MM.1S (cell line): ENCODE data around the gene CADPS.

Experiments used
- DNase-seq: peaks from one replicate; pipeline ENCODE4 v3.0.0-alpha.2; 2015
- H2AFZ ChIP-seq: fragments of 300-600 bp; sonication (generic); 2 replicates; pipeline ENCODE4 v1.6.0; 2016; ENCODE audit warnings: antibody characterized with exemption, low read length
- H3F3A ChIP-seq: fragments of 300-600 bp; sonication (generic); 2 replicates; pipeline ENCODE4 v1.6.1; 2016; ENCODE audit warnings: mild to moderate bottlenecking, antibody characterized with exemption, low read length, moderate library complexity, mixed read lengths; ENCODE audit not compliant: insufficient read depth
- H3K27ac ChIP-seq: fragments of 300-600 bp; sonication (generic); 2 replicates; pipeline ENCODE4 v1.5.1; 2016; ENCODE audit warnings: mild to moderate bottlenecking, low read length
- H3K27me3 ChIP-seq: fragments of 300-600 bp; sonication (generic); replicated peaks from 2 replicates; pipeline ENCODE4 v1.6.0; 2016; ENCODE audit warnings: low read length; ENCODE audit not compliant: insufficient read depth
- H3K36me3 ChIP-seq: fragments of 300-600 bp; sonication (generic); replicated peaks from 2 replicates; pipeline ENCODE4 v1.6.1; 2016; ENCODE audit warnings: mild to moderate bottlenecking, low read length, mixed read lengths; ENCODE audit not compliant: insufficient read depth
- H3K4me1 ChIP-seq: fragments of 300-600 bp; sonication (generic); 2 replicates; pipeline ENCODE4 v1.6.1; 2016; ENCODE audit warnings: low read length, mixed read lengths
- H3K4me2 ChIP-seq: fragments of 300-600 bp; sonication (generic); 2 replicates; pipeline ENCODE4 v1.6.0; 2016; ENCODE audit warnings: low read depth, low read length
- H3K4me3 ChIP-seq: fragments of 300-600 bp; sonication (generic); 2 replicates; pipeline ENCODE4 v1.5.1; 2016; ENCODE audit warnings: low read length, mixed read lengths
- H3K79me2 ChIP-seq: fragments of 300-600 bp; sonication (generic); 2 replicates; pipeline ENCODE4 v1.6.1; 2016; ENCODE audit warnings: mixed run types, low read length, mixed read lengths
- H3K9ac ChIP-seq: fragments of 300-600 bp; sonication (generic); 2 replicates; pipeline ENCODE4 v1.6.1; 2016; ENCODE audit warnings: low read length, mixed read lengths
- H3K9me2 ChIP-seq: fragments of 300-600 bp; sonication (generic); replicated peaks from 2 replicates; pipeline ENCODE4 v1.6.1; 2016; ENCODE audit warnings: mild to moderate bottlenecking, low read length, mixed read lengths; ENCODE audit not compliant: insufficient read depth
- H3K9me3 ChIP-seq: fragments of 300-600 bp; sonication (generic); replicated peaks from 2 replicates; pipeline ENCODE4 v1.6.1; 2016; ENCODE audit warnings: mild to moderate bottlenecking, low read length, mixed read lengths; ENCODE audit not compliant: insufficient read depth
- H4K20me1 ChIP-seq: fragments of 300-600 bp; sonication (generic); 2 replicates; pipeline ENCODE4 v1.6.1; 2016; ENCODE audit warnings: mild to moderate bottlenecking, low read length, moderate library complexity, mixed read lengths; ENCODE audit not compliant: insufficient read depth
- EZH2 ChIP-seq: fragments of 300-600 bp; sonication (generic); optimal IDR thresholded peaks from 2 replicates; pipeline ENCODE3; 2017; ENCODE audit warnings: low read depth, mild to moderate bottlenecking, antibody characterized with exemption, low read length, mixed read lengths
- EZH2phosphoT487 ChIP-seq: fragments of 300-600 bp; sonication (generic); IDR thresholded peaks from 2 replicates; pipeline ENCODE4 v1.6.1; 2018; ENCODE audit warnings: antibody characterized with exemption, low read length
- TF ChIP-seq, protein P1 (sequence below): fragments of 300-600 bp; sonication (generic); IDR thresholded peaks from 2 replicates; pipeline ENCODE4 v1.5.1; 2016; ENCODE audit warnings: antibody characterized with exemption, low read length, mixed read lengths

Gene CADPS

DNA sequence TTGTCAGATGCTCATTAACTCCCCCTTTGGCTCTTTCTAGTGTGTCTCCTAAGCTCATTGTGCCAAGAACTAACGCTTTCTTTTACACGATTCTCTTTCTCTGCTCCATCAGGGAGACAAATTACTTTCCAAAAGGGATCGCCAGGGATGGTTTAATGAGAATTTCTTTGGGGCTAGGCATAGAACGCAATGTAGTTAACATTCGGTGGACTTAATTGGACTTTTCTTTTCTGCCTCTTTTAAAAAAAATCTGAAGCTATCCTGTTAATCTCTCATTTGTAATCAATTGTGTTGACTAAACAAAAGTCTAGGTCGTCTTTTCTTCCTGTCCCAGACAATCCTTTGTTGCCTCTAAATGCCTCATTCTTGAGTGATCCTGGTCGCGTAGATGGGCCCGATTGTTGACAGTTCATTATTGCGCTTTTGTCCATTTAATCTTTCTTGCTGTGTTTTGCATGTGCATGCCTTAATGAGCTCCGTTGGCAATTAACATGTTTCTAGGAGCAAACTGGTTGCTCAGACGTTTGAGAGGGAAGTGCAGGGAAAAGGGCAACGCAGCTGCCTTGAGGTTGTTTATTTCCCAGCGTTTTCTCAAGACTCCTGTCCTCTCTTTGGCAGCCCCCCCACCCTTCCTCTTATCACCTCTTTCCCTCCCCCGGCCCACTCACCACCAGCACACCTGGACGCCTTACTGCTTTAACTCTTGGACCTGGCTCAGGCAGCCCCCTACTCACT is 509.7 kb downstream of the CADPS start:
- H3K9me3 ChIP-seq = no peaks in the 10 kb centered on the region
- DNase-seq = no peak
- no peaks in the 10 kb centered on the region for H3F3A ChIP-seq
- H3K9me2 ChIP-seq = no peaks in the 10 kb centered on the region
- H3K4me2 ChIP-seq = no peak overlapping the region
- no peaks in the 10 kb centered on the region for H3K79me2 ChIP-seq
- TF ChIP-seq, protein P1, sequence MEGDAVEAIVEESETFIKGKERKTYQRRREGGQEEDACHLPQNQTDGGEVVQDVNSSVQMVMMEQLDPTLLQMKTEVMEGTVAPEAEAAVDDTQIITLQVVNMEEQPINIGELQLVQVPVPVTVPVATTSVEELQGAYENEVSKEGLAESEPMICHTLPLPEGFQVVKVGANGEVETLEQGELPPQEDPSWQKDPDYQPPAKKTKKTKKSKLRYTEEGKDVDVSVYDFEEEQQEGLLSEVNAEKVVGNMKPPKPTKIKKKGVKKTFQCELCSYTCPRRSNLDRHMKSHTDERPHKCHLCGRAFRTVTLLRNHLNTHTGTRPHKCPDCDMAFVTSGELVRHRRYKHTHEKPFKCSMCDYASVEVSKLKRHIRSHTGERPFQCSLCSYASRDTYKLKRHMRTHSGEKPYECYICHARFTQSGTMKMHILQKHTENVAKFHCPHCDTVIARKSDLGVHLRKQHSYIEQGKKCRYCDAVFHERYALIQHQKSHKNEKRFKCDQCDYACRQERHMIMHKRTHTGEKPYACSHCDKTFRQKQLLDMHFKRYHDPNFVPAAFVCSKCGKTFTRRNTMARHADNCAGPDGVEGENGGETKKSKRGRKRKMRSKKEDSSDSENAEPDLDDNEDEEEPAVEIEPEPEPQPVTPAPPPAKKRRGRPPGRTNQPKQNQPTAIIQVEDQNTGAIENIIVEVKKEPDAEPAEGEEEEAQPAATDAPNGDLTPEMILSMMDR = no peak
- TF ChIP-seq EZH2phosphoT487 (no peak), EZH2 (no peak)
- no peak overlapping the region for H3K9ac ChIP-seq
- no peaks in the 10 kb centered on the region for H4K20me1 ChIP-seq
- no peak overlapping the region for H3K4me3 ChIP-seq
- H3K4me1 ChIP-seq = 0 out of 2 replicates have a peak, but pooled peaks cover 3% of the 10 kb centered on the region
- H3K27me3 ChIP-seq = no peaks in the 10 kb centered on the region
- H2AFZ ChIP-seq = no peak overlapping the region
- no peak overlapping the region for H3K27ac ChIP-seq
- no peaks in the 10 kb centered on the region for H3K36me3 ChIP-seq

DNA sequence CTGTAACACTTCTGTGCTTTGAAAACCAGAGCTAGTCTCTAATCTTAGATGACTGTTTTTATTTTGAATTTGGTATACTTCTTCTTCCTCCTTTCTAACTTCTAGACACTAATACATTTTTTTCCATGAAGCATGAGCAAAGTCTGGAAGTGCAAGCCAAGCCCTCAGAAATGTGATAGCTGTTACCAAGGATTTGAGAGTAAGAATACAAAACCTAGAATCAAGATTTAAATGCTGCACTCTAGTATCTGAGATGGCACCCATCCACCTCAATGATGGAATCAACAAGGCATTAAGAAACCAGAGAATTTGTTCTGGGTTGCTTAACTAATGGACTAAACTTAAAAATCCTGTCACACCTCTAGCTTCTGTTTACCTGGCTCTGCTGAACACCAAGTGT is 511.0 kb downstream of the CADPS start:
- Histone ChIP-seq H3K4me2 (no peak overlapping the region), H3K4me1 (0 out of 2 replicates have a peak, but pooled peaks cover 3% of the 10 kb centered on the region), H4K20me1 (no peaks in the 10 kb centered on the region), H3K27ac (no peak overlapping the region), H3K9me2 (no peaks in the 10 kb centered on the region), H3K36me3 (no peaks in the 10 kb centered on the region), H2AFZ (no peak overlapping the region), H3F3A (no peaks in the 10 kb centered on the region), H3K27me3 (no peaks in the 10 kb centered on the region), H3K9me3 (no peaks in the 10 kb centered on the region), H3K4me3 (no peak overlapping the region), H3K79me2 (no peaks in the 10 kb centered on the region), H3K9ac (no peak overlapping the region)
- no peak for TF ChIP-seq EZH2phosphoT487
- TF ChIP-seq, protein P1 = no peak
- no peak for TF ChIP-seq EZH2
- no peak for DNase-seq

DNA sequence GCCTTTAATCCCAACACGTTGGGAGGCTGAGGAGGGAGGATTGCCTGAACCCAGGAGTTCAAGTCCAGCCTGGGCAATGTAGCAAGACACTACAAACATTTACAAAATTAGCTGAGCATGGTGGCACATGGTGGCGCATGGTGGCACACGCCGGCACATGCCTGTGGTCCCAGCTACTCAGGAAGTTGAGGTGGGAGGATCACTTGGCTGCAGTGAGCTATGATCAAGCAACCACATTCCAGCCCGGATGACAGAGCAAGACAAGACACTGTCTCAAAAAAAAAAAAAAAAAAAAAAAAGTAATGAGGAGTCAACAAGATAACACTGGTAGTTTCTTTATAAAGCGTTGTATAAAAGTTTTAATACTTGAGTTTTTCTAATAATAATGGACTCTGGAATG is 511.9 kb downstream of the CADPS start:
- Histone ChIP-seq H3K9ac (no peak overlapping the region), H2AFZ (no peak overlapping the region), H3K4me2 (no peak overlapping the region), H3F3A (no peaks in the 10 kb centered on the region), H3K79me2 (no peaks in the 10 kb centered on the region), H3K9me3 (no peaks in the 10 kb centered on the region), H3K4me1 (0 out of 2 replicates have a peak, but pooled peaks cover 3% of the 10 kb centered on the region), H3K4me3 (no peak overlapping the region), H3K27me3 (no peaks in the 10 kb centered on the region), H3K27ac (no peak overlapping the region), H3K36me3 (no peaks in the 10 kb centered on the region), H4K20me1 (no peaks in the 10 kb centered on the region), H3K9me2 (no peaks in the 10 kb centered on the region)
- TF ChIP-seq, protein P1 = no peak
- TF ChIP-seq EZH2 (no peak), EZH2phosphoT487 (no peak)
- no peak for DNase-seq
